ENCODE measurements around the gene ELFN1.

The ELFN1 gene

DNA sequence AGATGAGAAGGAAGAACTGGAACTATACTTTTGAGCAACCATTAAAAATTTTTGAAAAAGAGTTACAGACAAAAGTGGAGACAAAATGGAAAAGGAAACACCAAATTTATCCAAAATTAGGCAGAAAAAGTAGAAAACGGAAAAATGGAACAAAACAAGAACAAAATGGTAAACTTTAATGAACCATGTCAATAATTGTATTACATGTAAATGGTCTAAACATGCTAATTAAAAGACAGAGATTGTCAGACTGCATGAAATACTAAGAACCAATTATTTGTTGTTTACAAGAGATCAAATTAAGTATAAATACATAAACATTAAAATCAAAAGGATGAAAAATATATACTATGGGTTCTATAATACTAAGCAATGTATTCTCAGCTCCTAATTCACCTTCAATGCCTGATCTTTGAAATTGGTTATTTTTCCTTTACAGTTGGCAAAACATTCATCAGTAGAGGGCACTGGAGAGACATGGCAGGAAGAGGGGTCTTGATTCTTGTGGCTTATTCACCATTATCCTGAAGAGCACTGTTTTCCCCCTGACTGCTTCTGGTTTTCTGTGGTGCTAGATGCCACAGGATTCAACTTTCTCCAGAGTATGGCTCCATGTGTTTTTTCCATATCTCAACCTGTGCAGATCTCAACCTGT is 124.9 kb downstream of the ELFN1 start:
- DNase-seq (ENCODE audit: low read depth, low spot score) = no peak
